H1 (cell line): ENCODE data around the gene KRT13. TPM values are rescaled to one million over a fixed set of nuclear protein-coding genes. Genes with fewer than 3 reads are reported as not detected.

ENCODE experiments used
- CTCF ChIA-PET: fragments of 300-600 bp; sonication (Branson Sonifier 250); formaldehyde crosslinking; loops from one replicate; lab custom pipeline; 2021; ENCODE audit not compliant: partially characterized antibody; lab: Charles Lee
- POLR2A ChIA-PET: fragments of 300-600 bp; sonication (Branson Sonifier 250); formaldehyde crosslinking; loops from one replicate; lab custom pipeline; 2021; ENCODE audit warnings: inconsistent platforms; ENCODE audit not compliant: partially characterized antibody; lab: Charles Lee
- DNase-seq, 2 experiments: peaks; one replicate each; pipeline versions ENCODE4 v3.0.0 to v3.0.0-alpha.2; 2010 to 2022; ENCODE audit warnings: low spot score in 2 of 2, low read depth in 1 of 2, mixed read lengths in 1 of 2
- FAIRE-seq: peaks from 2 replicates; lab custom pipeline; 2011; peaks lifted over from hg19 to GRCh38; lab: Jason Lieb, UNC
- H2AFZ ChIP-seq: 2 replicates; pipeline ENCODE4 v1.8.1; 2012; ENCODE audit warnings: low read length, inconsistent platforms
- H2AK5ac ChIP-seq: 2 replicates; pipeline ENCODE4 v1.6.1; 2013; ENCODE audit warnings: low read depth, low read length
- H2BK120ac ChIP-seq: replicated peaks from 2 replicates; pipeline ENCODE3; 2013; ENCODE audit warnings: low read depth, low read length, inconsistent platforms
- H2BK12ac ChIP-seq: 2 replicates; pipeline ENCODE4 v1.6.1; 2013; ENCODE audit warnings: low read depth, low read length
- H2BK15ac ChIP-seq: 2 replicates; pipeline ENCODE4 v1.6.1; 2013; ENCODE audit warnings: low read length
- H2BK20ac ChIP-seq: 2 replicates; pipeline ENCODE4 v1.6.1; 2013; ENCODE audit warnings: low read length
- H2BK5ac ChIP-seq: 2 replicates; pipeline ENCODE4 v1.6.1; 2013; ENCODE audit warnings: low read depth, low read length
- H3K14ac ChIP-seq: 2 replicates; pipeline ENCODE4 v1.6.1; 2013; ENCODE audit warnings: inconsistent platforms; ENCODE audit not compliant: insufficient read length
- H3K18ac ChIP-seq: 2 replicates; pipeline ENCODE4 v1.6.1; 2013; ENCODE audit warnings: low read length; ENCODE audit errors: extremely low read depth
- H3K23ac ChIP-seq: 2 replicates; pipeline ENCODE4 v1.6.1; 2013; ENCODE audit warnings: inconsistent platforms; ENCODE audit not compliant: insufficient read length
- H3K23me2 ChIP-seq: 2 replicates; pipeline ENCODE4 v1.6.1; 2013; ENCODE audit warnings: low read depth, low read length
- H3K27ac ChIP-seq: 2 replicates; pipeline ENCODE4 v1.6.1; 2011; ENCODE audit warnings: low read depth, low read length, inconsistent platforms
- H3K27me3 ChIP-seq, 4 experiments: replicated peaks in 1 of 4; 1 replicate in 1 of 4; 2 replicates in 3 of 4; pipeline versions ENCODE4 v1.6.1 to v1.8.1; 2011 to 2013; ENCODE audit warnings: low read length in 3 of 4, mild to moderate bottlenecking in 3 of 4, inconsistent platforms in 2 of 4, mixed read lengths in 2 of 4, moderate library complexity in 1 of 4; ENCODE audit not compliant: control insufficient read depth in 3 of 4, insufficient read depth in 3 of 4; ENCODE audit errors: extremely low read depth in 1 of 4
- H3K36me3 ChIP-seq, 4 experiments: 2 replicates each; pipeline versions ENCODE4 v1.6.1 to v1.8.1; 2011 to 2013; ENCODE audit warnings: mild to moderate bottlenecking in 4 of 4, low read length in 3 of 4, moderate library complexity in 2 of 4, control low read depth in 1 of 4, inconsistent platforms in 1 of 4; ENCODE audit not compliant: insufficient read depth in 4 of 4, control insufficient read depth in 2 of 4
- H3K4ac ChIP-seq: replicated peaks from 2 replicates; pipeline ENCODE3; 2013; ENCODE audit warnings: low read length, low read depth, mixed read lengths, inconsistent platforms; ENCODE audit not compliant: insufficient read length
- H3K4me1 ChIP-seq, 4 experiments: replicated peaks in 1 of 4; 1 replicate in 1 of 4; 2 replicates in 3 of 4; pipeline versions ENCODE4 v1.6.1 to v1.8.1; 2011 to 2013; ENCODE audit warnings: low read length in 3 of 4, inconsistent platforms in 2 of 4, mixed read lengths in 1 of 4; ENCODE audit not compliant: insufficient read depth in 4 of 4, control insufficient read depth in 3 of 4
- H3K4me2 ChIP-seq, 2 experiments: 2 replicates each; pipeline versions ENCODE4 v1.6.1 to v1.8.1; 2011 to 2013; ENCODE audit warnings: low read depth in 2 of 2, low read length in 2 of 2, control low read depth in 1 of 2, inconsistent platforms in 1 of 2, mild to moderate bottlenecking in 1 of 2; ENCODE audit not compliant: insufficient read depth in 1 of 2
- H3K4me3 ChIP-seq, 4 experiments: fragments of 200-600, 300-600 bp in 1 of 4; sonication (generic), shearing (Covaris generic), sonication (Bioruptor Twin) in 1 of 4; 2 replicates each; pipeline versions ENCODE4 v1.5.1 to v1.8.1; 2011 to 2016; ENCODE audit warnings: low read length in 4 of 4, low read depth in 3 of 4, control low read depth in 2 of 4, inconsistent platforms in 2 of 4, mild to moderate bottlenecking in 2 of 4, mixed read lengths in 1 of 4, moderate library complexity in 1 of 4; ENCODE audit not compliant: insufficient read depth in 2 of 4; ENCODE audit errors: extremely low read depth in 1 of 4
- H3K56ac ChIP-seq: replicated peaks from 2 replicates; pipeline ENCODE3; 2013; ENCODE audit warnings: low read depth, mild to moderate bottlenecking, mixed read lengths, low read length, inconsistent platforms; ENCODE audit not compliant: insufficient read length
- H3K79me1 ChIP-seq: 2 replicates; pipeline ENCODE4 v1.6.1; 2013; ENCODE audit warnings: low read depth, low read length, control low read depth
- H3K79me2 ChIP-seq, 2 experiments: 2 replicates each; pipeline versions ENCODE4 v1.6.1 to v1.8.1; 2012 to 2013; ENCODE audit warnings: low read length in 2 of 2, mild to moderate bottlenecking in 2 of 2, inconsistent platforms in 1 of 2; ENCODE audit not compliant: insufficient read depth in 2 of 2, control insufficient read depth in 1 of 2
- H3K9ac ChIP-seq, 4 experiments: replicated peaks in 1 of 4; 1 replicate in 1 of 4; 2 replicates in 3 of 4; pipeline versions ENCODE4 v1.6.1 to v1.8.1; 2011 to 2013; ENCODE audit warnings: low read depth in 3 of 4, low read length in 3 of 4, control low read depth in 2 of 4, mild to moderate bottlenecking in 2 of 4, moderate library complexity in 2 of 4, inconsistent platforms in 1 of 4; ENCODE audit errors: extremely low read depth in 1 of 4
- H3K9me3 ChIP-seq, 2 experiments: 2 replicates each; pipeline versions ENCODE4 v1.6.1 to v1.8.1; 2012 to 2013; ENCODE audit warnings: mild to moderate bottlenecking in 2 of 2, moderate library complexity in 2 of 2, control low read depth in 1 of 2, inconsistent platforms in 1 of 2, low read depth in 1 of 2, low read length in 1 of 2, mixed read lengths in 1 of 2; ENCODE audit not compliant: insufficient read depth in 2 of 2
- H4K20me1 ChIP-seq, 2 experiments: replicated peaks in 1 of 2; 2 replicates each; pipeline versions ENCODE3 to v1.8.1; 2011 to 2013; ENCODE audit warnings: inconsistent platforms in 2 of 2, low read length in 2 of 2, mild to moderate bottlenecking in 1 of 2; ENCODE audit not compliant: insufficient read depth in 2 of 2, control insufficient read depth in 1 of 2
- H4K5ac ChIP-seq: 2 replicates; pipeline ENCODE4 v1.6.1; 2013; ENCODE audit warnings: low read length, low read depth, mixed read lengths, inconsistent platforms; ENCODE audit not compliant: insufficient read length
- H4K8ac ChIP-seq: 2 replicates; pipeline ENCODE4 v1.8.0; 2013; ENCODE audit warnings: mild to moderate bottlenecking, moderate library complexity, low read length, inconsistent platforms; ENCODE audit not compliant: insufficient read depth; ENCODE audit errors: extremely low read depth
- H4K91ac ChIP-seq: replicated peaks from 2 replicates; pipeline ENCODE3; 2013; ENCODE audit warnings: low read length, mixed read lengths, inconsistent platforms; ENCODE audit not compliant: insufficient read length
- CBX8 ChIP-seq: fragments of 300-800, 300-1000 bp; sonication (generic); IDR thresholded peaks from 2 replicates; pipeline ENCODE4 v1.7.1; 2016; ENCODE audit warnings: low read depth, low read length, borderline replicate concordance
- CEBPB ChIP-seq: IDR thresholded peaks from 2 replicates; pipeline ENCODE4 v1.6.1; 2012; ENCODE audit warnings: low read depth, low read length
- CREB1 ChIP-seq: IDR thresholded peaks from 2 replicates; pipeline ENCODE4 v1.6.1; 2012; ENCODE audit warnings: inconsistent platforms
- EZH2 ChIP-seq: fragments of 200-600 bp; sonication (generic); IDR thresholded peaks from 2 replicates; pipeline ENCODE4 v1.7.1; 2012; ENCODE audit warnings: low read depth, mild to moderate bottlenecking, moderate library complexity, low read length, inconsistent platforms; ENCODE audit not compliant: severe bottlenecking
- HDAC2 ChIP-seq, 2 experiments: fragments of 300-600 bp in 1 of 2; sonication (generic) in 1 of 2; IDR thresholded peaks; 2 replicates each; pipeline ENCODE4 v1.6.1; 2011 to 2012; ENCODE audit warnings: low read depth in 2 of 2, low read length in 2 of 2, mild to moderate bottlenecking in 2 of 2, moderate library complexity in 2 of 2, borderline replicate concordance in 1 of 2, inconsistent platforms in 1 of 2
- JUND ChIP-seq: IDR thresholded peaks from 2 replicates; pipeline ENCODE4 v1.6.1; 2011; ENCODE audit warnings: mild to moderate bottlenecking, improper control_type of control experiment, low read length
- KDM1A ChIP-seq: fragments of 200-600, 300-600 bp; sonication (generic); IDR thresholded peaks from 2 replicates; pipeline ENCODE4 v1.7.1; 2016; ENCODE audit warnings: mild to moderate bottlenecking, low read length, borderline replicate concordance
- NANOG ChIP-seq: IDR thresholded peaks from 2 replicates; pipeline ENCODE4 v1.6.1; 2011; ENCODE audit warnings: low read length, low read depth, mild to moderate bottlenecking, inconsistent platforms; ENCODE audit not compliant: insufficient read depth, poor library complexity, severe bottlenecking
- PHF8 ChIP-seq: fragments of 200-600 bp; sonication (generic); conservative IDR thresholded peaks from 2 replicates; pipeline ENCODE4 v1.7.1; 2012; ENCODE audit warnings: low read depth, mild to moderate bottlenecking, inconsistent platforms, low read length, moderate library complexity
- POLR2AphosphoS5 ChIP-seq: IDR thresholded peaks from 2 replicates; pipeline ENCODE4 v1.6.1; 2011; ENCODE audit warnings: low read depth, low read length
- RFX5 ChIP-seq: IDR thresholded peaks from 2 replicates; pipeline ENCODE4 v1.6.1; 2011; ENCODE audit warnings: low read depth, low read length, improper control_type of control experiment, borderline replicate concordance
- SRF ChIP-seq: IDR thresholded peaks from 2 replicates; pipeline ENCODE4 v1.6.1; 2011; ENCODE audit warnings: mild to moderate bottlenecking, low read depth, low read length, moderate library complexity
- TEAD4 ChIP-seq: IDR thresholded peaks from 2 replicates; pipeline ENCODE4 v1.6.1; 2012; ENCODE audit warnings: low read depth, low read length, inconsistent platforms, mixed read lengths
- YY1 ChIP-seq: IDR thresholded peaks from 2 replicates; pipeline ENCODE4 v1.6.1; 2011; ENCODE audit warnings: low read depth, mild to moderate bottlenecking, low read length
- WGBS, 2 experiments: shearing (Covaris generic) in 1 of 2; methylation state at CpG; one replicate each; pipeline versions ENCODE4 v1.1.6 to v1.1.7; 2013 to 2015; ENCODE audit warnings: low lambda C conversion rate in 2 of 2, mixed read lengths in 2 of 2, inconsistent platforms in 1 of 2, low coverage in 1 of 2, missing lambda C conversion rate in 1 of 2; ENCODE audit not compliant: insufficient replicate concordance in 2 of 2, insufficient coverage in 1 of 2, insufficient read length in 1 of 2; ENCODE audit errors: extremely low coverage in 1 of 2, missing lambda C conversion rate in 1 of 2; 5-methylcytosine and 5-hydroxymethylcytosine counted together
- polyA plus RNA-seq, 7 experiments: library from polyadenylated mRNA; depleted of rRNA in 3 of 7; stranded (reverse) in 5 of 7; unstranded in 2 of 7; fragments of >200 nt in 5 of 7; fragments of 200-250 nt in 2 of 7; gene quantifications; 1 replicate in 5 of 7; 2 replicates in 1 of 7; 4 replicates in 1 of 7; pipeline versions ENCODE4 v1.2.1 to v1.2.3, GENCODE V29; 2011 to 2013; ENCODE audit warnings: missing spikeins in 2 of 7, mixed read lengths in 2 of 7
- total RNA-seq: library from RNA; stranded (reverse); fragmentation: NEBNext Ultra II Directional; extraction: Animal tissue kit (Norgen Biotek cat#: 25700); gene quantifications from 2 replicates; pipeline ENCODE4 v1.2.1, GENCODE V29; 2021

The KRT13 gene
- total and polyA plus RNA-seq, 2 of the 8 experiments (the other 6 are each of a cell fraction or from before 2014, with no cell fraction given), result 0.09 TPM; not detected in 1

DNA sequence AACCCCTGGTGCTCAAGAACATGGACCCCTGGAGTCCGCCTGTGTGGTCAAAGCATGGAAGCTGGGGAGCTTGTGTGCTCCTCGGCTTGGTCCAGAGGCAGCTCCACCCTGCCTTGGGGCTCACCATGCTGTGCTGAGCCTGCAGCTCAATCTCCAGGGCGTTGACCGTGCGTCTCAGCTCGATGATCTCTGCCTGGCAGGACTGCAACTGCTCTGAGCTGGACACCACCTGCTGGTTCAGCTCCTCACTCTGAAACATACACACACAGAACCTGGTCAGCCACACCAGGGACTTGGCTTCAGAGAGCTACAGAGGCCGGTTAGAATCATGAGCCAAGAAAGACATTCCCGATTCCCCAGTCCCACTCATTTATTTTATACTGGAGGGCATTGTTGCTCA lies 27.2 kb downstream of the KRT13 start:
- ChIA-PET POLR2A (interaction anchor here (0.9 kb wide), 1 partner anchor 50 kb away, joined by 3 read pairs; the partner anchor contains the start of gene KRT19), CTCF (interaction anchor here (0.6 to 11.2 kb wide), 8 partner anchors 9 to 600 kb away, joined by 3 to 98 read pairs (median 4); partner anchors contain the start of gene KRT36)
- no peak overlapping the region; the same call in 1 of the 2 replicates for H2BK15ac ChIP-seq
- no peaks in the 10 kb centered on the region for H3K9me3 ChIP-seq
- no peak overlapping the region for H4K91ac ChIP-seq
- no peak overlapping the region for H2BK5ac ChIP-seq
- H4K8ac ChIP-seq, result no peak overlapping the region
- H4K5ac ChIP-seq, result no peak overlapping the region
- no peaks in the 10 kb centered on the region; a peak in 2 of 7 replicates for H3K27me3 ChIP-seq
- no peak overlapping the region for H2BK20ac ChIP-seq
- H3K4me2 ChIP-seq, result no peak overlapping the region
- H3K23ac ChIP-seq, result no peak overlapping the region
- H3K23me2 ChIP-seq, result no peaks in the 10 kb centered on the region
- H4K20me1 ChIP-seq, result no peaks in the 10 kb centered on the region
- no peak overlapping the region for H3K27ac ChIP-seq
- no peaks in the 10 kb centered on the region for H3K36me3 ChIP-seq
- no peak overlapping the region for H2AFZ ChIP-seq
- no peak overlapping the region for H3K4ac ChIP-seq
- H3K18ac ChIP-seq, result no peak overlapping the region
- H2AK5ac ChIP-seq, result no peak overlapping the region
- DNase-seq (no peak), FAIRE-seq (no peak)
- no peak overlapping the region for H3K14ac ChIP-seq
- no peak overlapping the region for H3K4me3 ChIP-seq
- no peaks in the 10 kb centered on the region for H3K79me2 ChIP-seq
- H3K4me1 ChIP-seq, result no peaks in the 10 kb centered on the region
- no peak overlapping the region for H3K56ac ChIP-seq
- no peak overlapping the region for H2BK120ac ChIP-seq
- no peak overlapping the region for H2BK12ac ChIP-seq
- WGBS, 2 experiments, result 80% methylated on average over 8 of the region's 8 CpGs; no CpG with 5 or more reads in 1 of the 2 experiments
- no peak overlapping the region for H3K9ac ChIP-seq
- H3K79me1 ChIP-seq, result no peaks in the 10 kb centered on the region
- TF ChIP-seq TEAD4 (no peak), POLR2AphosphoS5 (no peak), HDAC2 (IDR thresholded peaks at IDR 0.05; ENCODE audit: borderline replicate concordance in 1 of 2, low read depth in 2 of 2, low read length in 2 of 2) (no peak), EZH2 (no peak), CREB1 (no peak), NANOG (no peak), RFX5 (no peak), KDM1A (no peak), CBX8 (no peak), JUND (no peak), PHF8 (no peak), SRF (no peak), CEBPB (no peak), YY1 (no peak)
